GM19035 (cell line): ENCODE measurements around the gene SLIT3.

ENCODE experiments used
- ATAC-seq: cut with Tn5 transposase; IDR thresholded peaks from one replicate; pipeline ENCODE4 v1.9.1; 2021; ENCODE audit not compliant: unreplicated experiment

The SLIT3 gene

GRCh38 chr5:168903061-168903460 lies 397.9 kb downstream of the SLIT3 start:
- no peak for ATAC-seq

DNA sequence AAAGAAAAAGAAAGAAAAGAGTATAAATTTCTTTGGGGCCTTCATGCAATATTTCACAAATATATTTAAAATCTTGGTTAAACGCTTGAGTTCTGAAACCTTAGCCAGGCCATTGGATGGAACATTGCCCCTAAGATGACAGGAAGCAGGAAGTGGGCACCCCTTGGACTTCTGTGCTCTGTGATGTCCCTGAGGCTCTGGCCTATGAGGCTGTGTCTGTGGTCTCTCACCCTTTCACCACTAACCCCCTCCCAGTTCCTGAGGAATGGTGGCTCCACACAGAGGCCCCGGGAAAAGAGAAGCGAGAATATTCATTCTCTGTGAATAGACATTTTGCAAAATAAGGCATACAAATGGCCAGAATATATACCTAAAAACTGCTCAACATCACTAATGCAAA lies 401.3 kb downstream of the SLIT3 start:
- ATAC-seq, result no peak

DNA sequence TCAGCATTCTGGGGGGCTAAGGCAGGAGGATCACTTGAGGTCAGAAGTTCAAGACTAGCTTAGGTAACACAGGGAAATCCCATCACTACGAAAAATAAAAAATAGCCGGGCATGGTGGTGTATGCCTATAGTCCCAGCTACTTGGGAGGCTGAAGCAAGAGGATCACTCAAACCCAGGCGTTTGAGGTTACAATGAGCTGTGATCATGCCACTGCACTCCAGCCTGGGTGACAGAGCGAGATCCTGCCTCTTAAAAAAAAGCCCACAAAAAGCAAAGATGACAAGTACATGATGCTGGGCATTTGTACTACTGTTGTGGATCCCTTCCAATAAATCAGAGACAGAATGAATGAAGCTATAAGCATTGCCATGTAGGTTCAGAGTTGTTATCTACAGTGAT lies 401.7 kb downstream of the SLIT3 start:
- no peak for ATAC-seq

DNA sequence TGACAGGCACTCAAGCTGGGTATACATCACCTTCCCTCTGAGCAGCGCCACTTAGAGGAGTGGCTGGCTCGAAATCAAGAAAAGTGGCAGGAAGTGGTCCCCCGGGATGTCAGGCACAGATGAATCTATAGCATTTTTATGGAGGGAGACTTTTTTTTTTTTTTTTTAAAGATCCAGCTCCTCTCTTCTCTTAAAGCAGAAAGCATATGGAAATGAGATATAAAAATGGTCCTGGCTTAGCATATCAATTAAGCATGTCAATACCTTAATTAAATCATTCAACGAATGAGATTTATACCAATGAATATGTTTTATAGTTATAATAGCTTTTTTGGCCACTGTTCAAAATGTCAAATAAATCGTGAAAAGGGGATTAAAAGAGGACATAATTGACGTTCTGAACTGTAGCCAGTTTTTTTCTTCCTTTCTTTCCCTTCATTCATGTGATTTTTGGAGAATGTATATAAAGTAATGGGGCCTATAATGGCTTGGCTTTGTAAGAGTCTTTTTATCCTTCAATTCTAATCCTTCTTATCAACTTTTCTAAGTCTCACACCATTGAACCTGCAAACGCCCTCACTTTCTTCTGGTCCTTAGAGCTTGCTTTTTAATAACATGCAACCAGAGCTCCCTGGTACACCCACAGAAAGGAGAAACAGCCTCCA lies 402.6 kb downstream of the SLIT3 start:
- no peak for ATAC-seq

DNA sequence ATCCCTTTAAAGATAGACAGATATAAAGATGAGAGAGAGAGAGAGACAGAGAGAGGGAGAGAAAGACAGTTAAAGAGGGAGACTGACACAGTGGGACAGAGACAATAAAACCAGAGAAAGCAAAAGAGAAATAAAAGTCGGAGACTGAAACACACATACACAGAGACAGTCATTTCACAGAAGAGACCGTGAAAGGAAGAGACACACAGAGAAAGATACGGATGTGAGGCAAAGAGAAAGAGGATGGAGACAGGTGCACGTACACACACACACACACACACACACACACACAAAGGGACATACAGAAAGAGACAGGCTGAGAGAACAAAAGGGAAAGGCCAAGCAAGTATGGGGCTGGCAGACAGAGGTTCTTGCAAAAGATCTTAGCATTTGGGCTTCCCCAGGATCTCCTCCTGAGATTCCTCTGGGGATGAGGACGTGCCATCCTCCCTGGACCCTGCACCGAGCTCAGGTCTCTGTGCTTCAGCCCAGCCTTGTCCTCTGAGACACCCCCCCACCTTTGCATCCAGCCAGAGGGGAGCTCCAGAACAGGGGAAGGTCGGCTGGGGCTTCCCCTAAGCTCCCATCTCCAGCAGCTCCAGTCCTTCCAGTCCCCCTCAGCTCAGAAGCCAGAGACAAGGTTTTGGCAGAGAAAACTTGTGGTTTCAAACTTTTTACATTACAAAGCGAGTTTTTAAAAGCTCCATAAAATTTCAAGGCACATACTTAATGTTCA lies 403.4 kb downstream of the SLIT3 start:
- ATAC-seq, result no peak

DNA sequence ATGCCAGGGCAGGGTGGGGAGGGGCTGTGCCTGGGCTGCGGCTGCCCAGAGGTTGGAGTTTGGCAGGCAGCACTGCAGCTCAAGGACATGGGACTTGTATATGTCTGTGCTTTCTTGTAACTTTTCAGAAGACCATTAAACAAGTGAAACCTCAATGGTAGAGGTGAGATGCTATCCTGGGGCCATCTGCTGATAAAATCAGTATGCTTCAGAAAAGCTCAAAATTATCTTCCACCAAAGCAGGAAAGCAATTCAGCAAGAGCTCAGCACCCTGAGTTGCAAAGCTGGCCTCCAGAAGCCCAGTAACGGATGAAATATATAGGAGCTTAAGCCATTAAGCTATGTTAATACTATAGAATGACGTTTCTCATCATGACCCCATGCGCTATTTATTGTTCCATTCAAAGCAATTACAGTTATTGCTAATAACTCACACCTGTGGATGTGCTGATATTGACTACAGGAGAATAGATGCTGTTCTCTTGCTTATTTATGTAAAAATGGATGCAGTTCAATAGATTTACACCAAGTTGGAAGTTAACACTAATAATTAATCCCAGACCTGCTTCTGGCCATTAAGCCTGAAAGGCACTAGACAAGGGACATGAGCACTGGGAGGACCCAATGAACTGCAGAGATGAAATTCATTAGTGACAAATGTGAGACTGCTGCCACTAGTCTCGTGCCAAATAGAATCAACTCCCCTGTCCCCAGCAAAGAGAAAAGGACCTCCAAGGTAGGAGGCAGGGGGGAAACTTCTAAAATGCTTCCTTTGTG lies 405.5 kb downstream of the SLIT3 start:
- ATAC-seq, result no peak

DNA sequence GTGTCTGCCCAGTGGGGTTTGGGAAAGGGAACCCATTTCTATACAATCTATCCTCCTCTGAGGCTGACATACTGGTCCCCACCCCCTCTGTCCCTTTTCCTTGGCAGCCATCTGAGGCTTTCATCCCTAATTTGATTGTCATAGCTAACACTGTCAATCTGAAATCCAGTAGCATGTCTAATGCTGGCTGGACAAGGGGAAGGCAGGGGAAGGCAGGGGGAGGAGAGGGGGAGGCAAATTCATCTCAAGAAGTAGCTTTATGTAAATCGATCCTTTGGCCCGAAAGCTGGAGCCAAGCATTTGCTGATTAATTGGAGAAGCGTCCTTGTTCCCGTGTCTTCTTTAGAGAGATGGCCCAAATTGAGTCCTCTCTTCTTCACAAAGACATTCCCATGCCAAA lies 407.7 kb downstream of the SLIT3 start:
- no peak for ATAC-seq

- ATAC-seq, result no peak
Measured at GRCh38 chr5:168892618-168893186, 408.2 kb downstream of the SLIT3 start.

- no peak for ATAC-seq
Measured at GRCh38 chr5:168890816-168891812, 409.8 kb downstream of the SLIT3 start.

DNA sequence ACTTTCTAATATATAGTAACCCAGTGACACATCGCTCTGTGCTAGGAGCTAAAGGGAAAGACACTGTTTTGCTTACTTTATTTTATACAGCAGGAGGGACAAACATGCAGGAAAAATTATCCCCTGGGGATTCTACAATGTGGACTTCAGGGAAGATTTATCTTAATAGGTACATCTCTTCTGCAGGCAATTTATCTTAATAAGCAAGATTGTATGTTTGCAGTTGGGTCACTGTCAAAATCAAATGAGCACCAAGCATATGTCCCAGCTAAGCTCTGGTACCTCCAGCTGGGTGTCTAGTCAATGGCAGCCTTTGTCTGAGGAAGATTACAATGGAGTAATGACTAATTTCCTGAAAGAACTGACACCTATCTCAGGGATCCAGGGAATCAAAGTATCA lies 411.9 kb downstream of the SLIT3 start:
- ATAC-seq, result no peak

- ATAC-seq, result no peak
Measured at GRCh38 chr5:168887931-168888330, 413.0 kb downstream of the SLIT3 start.

DNA sequence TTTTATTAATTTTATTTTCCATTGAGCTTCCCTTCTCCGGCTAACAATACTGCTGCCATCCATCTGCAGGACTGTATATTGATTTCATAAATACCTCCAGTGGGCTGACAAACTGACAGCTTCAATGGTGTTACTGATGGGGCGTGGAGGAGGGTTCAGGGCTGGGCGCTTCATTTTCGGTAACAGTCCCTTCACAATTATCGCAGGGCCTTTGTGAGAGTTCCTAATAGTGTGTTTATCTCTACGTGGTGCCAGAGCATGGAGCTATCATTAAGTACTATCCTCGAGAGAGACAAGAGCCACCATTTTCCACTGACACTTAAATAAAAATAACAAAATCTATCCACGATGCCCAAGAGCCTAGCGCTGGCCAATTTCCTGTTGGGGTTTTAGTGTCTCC lies 414.8 kb downstream of the SLIT3 start:
- no peak for ATAC-seq

GRCh38 chr5:168885324-168886120 lies 415.4 kb downstream of the SLIT3 start:
- ATAC-seq, result no peak

DNA sequence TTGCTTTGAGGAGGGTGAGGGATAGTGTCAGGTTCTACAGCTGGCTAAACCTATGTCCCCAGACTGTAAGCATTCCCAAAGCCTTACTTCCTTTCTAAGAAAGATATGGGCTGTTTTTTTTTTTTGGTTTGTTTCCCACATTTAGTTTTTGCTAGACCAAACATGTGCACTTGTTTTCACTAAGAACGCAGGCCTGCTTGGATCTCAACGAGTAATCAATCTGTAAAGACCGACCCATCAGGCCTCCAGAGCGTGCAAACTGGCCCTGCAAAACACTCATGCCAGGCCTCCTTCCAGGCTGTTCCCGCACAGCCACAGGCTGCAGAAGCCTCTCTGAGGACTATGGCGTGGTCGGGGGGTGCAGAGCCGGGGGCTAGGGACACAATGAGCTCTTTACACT lies 416.9 kb downstream of the SLIT3 start:
- ATAC-seq, result no peak

DNA sequence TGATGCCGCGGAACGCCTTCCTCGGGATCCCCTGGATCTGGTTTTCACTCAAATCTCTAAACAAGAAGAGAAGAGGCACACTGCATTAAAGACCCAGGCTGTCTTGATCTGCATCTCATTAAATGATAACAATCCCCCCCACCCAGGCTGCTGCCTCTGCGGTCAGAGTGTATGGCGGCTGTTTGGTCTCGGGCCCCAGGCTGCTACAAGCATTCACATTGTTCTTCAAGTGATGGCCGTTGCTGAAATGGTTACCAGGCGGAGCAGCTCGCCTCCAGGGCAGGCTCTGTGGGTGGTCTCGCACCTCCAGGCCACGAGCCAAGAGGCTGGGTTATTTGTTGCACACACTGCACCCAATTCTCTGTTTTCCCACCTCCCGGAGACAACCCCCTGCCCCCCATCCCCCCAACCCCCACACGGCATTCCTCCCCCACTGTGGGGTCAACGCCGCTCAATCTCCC lies 417.6 kb downstream of the SLIT3 start:
- no peak for ATAC-seq

DNA sequence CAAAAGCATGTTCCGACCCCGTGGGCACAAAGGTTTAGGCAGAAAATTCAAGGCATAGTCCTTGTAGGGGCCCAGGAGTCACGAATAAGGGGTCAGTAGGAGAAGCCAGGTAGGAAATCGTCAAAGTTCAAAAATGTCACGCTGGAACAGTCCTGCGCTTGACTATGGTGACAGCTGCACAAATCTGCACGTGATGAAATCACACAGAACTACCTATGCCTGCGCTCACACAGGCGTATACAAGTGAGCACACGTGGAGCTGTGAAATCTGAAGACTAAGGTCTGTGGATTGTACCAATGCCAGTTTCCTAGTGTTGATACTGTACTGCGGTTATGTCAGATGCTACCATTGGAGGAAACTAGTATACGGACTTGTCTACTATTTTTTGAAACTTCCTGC lies 418.7 kb downstream of the SLIT3 start:
- no peak for ATAC-seq

DNA sequence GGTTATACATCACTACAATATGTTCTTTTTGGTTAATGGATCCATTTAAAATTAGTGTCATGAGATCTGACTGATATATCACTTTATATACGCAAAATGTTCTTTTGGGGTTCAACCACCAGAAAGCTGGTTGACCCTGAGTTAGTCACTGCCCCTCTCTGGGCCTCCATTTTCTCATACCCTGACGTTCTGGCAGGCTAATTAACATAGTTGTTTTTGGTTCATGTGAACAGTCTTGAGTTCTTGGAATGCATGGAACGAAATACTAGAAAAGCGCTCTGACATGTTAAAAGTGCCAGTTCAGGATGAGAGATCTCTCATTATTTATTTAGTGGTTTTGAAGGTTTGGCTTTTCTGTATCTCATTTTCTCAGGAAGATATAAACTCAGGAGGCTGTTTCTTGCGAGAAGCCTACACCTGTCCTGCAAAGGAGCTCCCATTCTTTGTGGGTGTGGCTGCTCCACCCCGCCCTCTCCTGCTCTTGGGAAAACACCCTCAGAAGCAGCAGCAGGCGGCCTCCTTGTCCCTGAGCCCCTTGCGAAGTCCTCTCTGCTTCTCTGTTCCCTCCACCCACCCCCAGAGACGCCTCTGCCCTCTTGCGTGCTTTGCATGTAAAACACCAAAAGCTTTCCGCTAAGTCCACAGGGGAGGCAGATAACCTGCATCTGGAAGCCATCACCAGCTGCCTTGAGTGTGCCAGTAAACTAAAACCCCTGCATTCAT lies 419.4 kb downstream of the SLIT3 start:
- no peak for ATAC-seq

DNA sequence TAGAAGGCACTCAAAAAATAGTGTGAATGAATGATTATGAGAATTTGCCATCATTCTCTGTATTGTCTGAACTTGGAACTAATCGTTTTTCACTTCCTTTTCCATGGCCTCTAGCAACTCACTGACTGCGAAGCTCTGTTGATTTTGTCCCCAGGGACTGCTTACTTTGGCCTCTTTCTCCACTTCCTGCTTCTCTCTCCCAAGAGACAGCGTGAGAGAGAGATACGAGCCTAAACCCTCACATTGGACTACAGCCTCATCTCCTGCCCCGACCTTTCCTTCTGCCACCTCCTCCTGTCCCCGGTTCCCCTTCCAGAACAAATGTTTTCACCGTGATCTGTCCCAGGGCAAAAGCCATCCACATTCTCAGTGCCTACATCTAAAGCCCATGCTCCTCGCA lies 421.0 kb downstream of the SLIT3 start:
- ATAC-seq, result peak; percentile 79

DNA sequence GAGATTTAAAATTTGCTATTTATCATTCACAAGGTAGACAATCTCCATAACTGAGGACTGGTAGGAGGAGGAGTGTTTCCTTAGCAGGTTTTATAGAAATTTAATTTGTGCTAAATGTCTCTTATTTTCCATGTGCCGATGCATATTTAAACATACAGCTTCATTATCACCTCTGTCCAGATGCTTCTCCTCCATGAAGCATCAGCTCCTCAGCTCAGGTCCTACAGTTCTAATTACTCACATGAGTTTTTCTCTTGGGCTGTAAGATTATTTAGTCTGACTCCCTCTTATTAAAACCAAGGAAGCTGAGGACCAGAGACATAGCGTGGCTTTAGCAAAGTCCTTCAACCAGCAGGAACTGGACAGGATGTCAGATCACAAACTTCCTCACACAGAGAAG lies 421.6 kb downstream of the SLIT3 start:
- no peak for ATAC-seq
